ENCODE results near the gene ABCD2. TPM values are rescaled to one million over a fixed set of nuclear protein-coding genes. Genes with fewer than 3 reads are reported as not detected.

Gene ABCD2
- total and polyA plus RNA-seq, 9 of the 15 experiments (the other 6 are each of a cell fraction or from before 2014, with no cell fraction given) = 0.01 to 0.08 (median 0.04) TPM; not detected in 3

DNA sequence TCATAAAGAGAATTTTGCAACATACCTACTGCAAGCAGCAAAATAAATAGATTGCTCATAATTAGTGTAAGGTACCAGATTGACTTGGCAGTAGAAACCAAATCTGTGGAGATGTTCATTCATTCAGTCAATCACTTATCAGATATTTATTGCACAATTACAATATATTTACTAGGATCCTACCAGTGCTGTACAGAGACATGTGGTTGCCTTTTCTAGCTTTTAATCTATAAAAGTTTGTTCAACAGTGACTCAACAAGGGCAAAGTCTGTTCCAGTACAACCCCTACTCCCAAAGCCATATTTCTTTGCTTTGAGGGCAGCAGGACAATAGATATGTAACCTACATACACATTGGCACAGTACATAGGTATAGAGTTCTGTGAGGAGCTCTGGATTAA is 27.3 kb downstream of the ABCD2 start (continued):
- TF ChIP-seq, protein P1, sequence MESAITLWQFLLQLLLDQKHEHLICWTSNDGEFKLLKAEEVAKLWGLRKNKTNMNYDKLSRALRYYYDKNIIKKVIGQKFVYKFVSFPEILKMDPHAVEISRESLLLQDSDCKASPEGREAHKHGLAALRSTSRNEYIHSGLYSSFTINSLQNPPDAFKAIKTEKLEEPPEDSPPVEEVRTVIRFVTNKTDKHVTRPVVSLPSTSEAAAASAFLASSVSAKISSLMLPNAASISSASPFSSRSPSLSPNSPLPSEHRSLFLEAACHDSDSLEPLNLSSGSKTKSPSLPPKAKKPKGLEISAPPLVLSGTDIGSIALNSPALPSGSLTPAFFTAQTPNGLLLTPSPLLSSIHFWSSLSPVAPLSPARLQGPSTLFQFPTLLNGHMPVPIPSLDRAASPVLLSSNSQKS (CRISPR knock-in tag; IDR thresholded peaks at IDR 0.05) = no peak

DNA sequence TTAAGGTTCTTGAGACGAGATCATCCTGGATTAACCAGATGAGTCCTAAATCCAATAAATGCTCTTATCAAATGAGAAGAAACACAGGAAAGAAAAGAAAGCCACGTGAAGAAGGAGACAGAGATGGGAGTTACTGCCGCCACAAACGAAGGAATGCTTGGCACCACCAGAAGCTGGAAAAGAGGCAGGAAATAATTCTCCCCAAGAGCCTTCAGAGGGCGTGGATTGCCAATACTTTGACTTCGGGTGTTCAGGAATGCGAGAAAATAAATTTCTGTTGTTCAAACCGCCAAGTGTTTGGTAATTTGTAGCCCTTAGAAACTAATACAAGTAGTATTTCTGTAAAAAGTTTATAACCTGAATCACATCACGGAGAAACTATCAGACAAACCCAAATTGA is 31.3 kb downstream of the ABCD2 start:
- H3K9ac ChIP-seq (ENCODE audit: insufficient read depth in 1 of 2, low read depth in 2 of 2, low read length in 2 of 2) = no peak overlapping the region
- ChIA-PET CTCF (ENCODE audit: low intra/inter-chr PET ratio) (no interaction called here), POLR2A (no interaction called here)
- no peaks in the 10 kb centered on the region for H3K9me1 ChIP-seq (ENCODE audit: control insufficient read depth, insufficient read depth, low read length)
- BruUV-seq (replicated peaks) = no TSS peak
- FAIRE-seq = no peak
- no peaks in the 10 kb centered on the region for H3K4me1 ChIP-seq (replicated peaks in 1 of 2; ENCODE audit: control insufficient read depth in 2 of 2, insufficient read depth in 2 of 2, low read length in 2 of 2)
- intact Hi-C loops (cut with micrococcal nuclease) (no loop called here), in situ Hi-C loops (cut with MboI) (no loop called here)
- 5% methylated on average over 9 of the region's 9 CpGs for WGBS (ENCODE audit: insufficient coverage, low coverage, missing lambda C conversion rate)
- 0 out of 2 replicates have a peak overlapping the region, but pooled peaks have one; percentile 30 for H2AFZ ChIP-seq (ENCODE audit: low read depth, low read length)
- H3K4me3 ChIP-seq = no peak overlapping the region
- H3K79me2 ChIP-seq (ENCODE audit: control insufficient read depth, insufficient read depth, low read length) = no peaks in the 10 kb centered on the region
- no peak overlapping the region for H3K4me2 ChIP-seq (ENCODE audit: insufficient read depth, low read length)
- H4K20me1 ChIP-seq (replicated peaks; ENCODE audit: control insufficient read depth, insufficient read depth, low read length) = no peaks in the 10 kb centered on the region
- TF ChIP-seq POLR3G (IDR thresholded peaks at IDR 0.05; ENCODE audit: extremely low read depth, insufficient read length, insufficient replicate concordance) (no peak), CBFA2T3 (IDR thresholded peaks at IDR 0.05) (no peak), CBX5 (IDR thresholded peaks at IDR 0.05; ENCODE audit: borderline replicate concordance, low read depth) (no peak), MAFG (tag; conservative IDR thresholded peaks at IDR 0.05) (no peak), ZSCAN29 (IDR thresholded peaks at IDR 0.05) (no peak), ZNF785 (CRISPR knock-in tag; IDR thresholded peaks at IDR 0.05) (no peak), CEBPG (CRISPR knock-in tag; IDR thresholded peaks at IDR 0.05) (no peak), CEBPG (tag; conservative IDR thresholded peaks at IDR 0.05 in 1 of 2, IDR thresholded peaks at IDR 0.05 in 1 of 2) (no peak), SMAD2 (IDR thresholded peaks at IDR 0.05; ENCODE audit: low read depth, low read length) (no peak)
- no peaks in the 10 kb centered on the region for H3K9me3 ChIP-seq (replicated peaks; ENCODE audit: control insufficient read depth, insufficient read depth, low read depth, low read length)
- DNase-seq (ENCODE audit: extremely low read depth in 1 of 4, low spot score in 3 of 4) = no peak
- H3K27ac ChIP-seq (ENCODE audit: extremely low read depth, low read depth, low read length) = no peak overlapping the region
- no peaks in the 10 kb centered on the region for H3K27me3 ChIP-seq (ENCODE audit: control insufficient read depth in 2 of 2, insufficient read depth in 2 of 2, low read length in 2 of 2)
- no peak for ATAC-seq
- H3K36me3 ChIP-seq (ENCODE audit: control insufficient read depth, insufficient read depth, low read length) = no peaks in the 10 kb centered on the region
